GM23338 (cell line): Measurements from ENCODE around the gene CCDC61.

Experiments
- CTCF ChIP-seq, 2 experiments: fragments of 200-600 bp in 1 of 2; sonication (generic) in 1 of 2; conservative IDR thresholded peaks; 2 replicates each; pipeline versions ENCODE4 v1.5.1 to v1.6.1; 2016 to 2017; ENCODE audit warnings: antibody characterized with exemption in 2 of 2, low read depth in 2 of 2, mild to moderate bottlenecking in 2 of 2, moderate library complexity in 1 of 2
- EZH2 ChIP-seq: fragments of 200-600 bp; sonication (generic); IDR thresholded peaks from one replicate; pipeline ENCODE4 v1.8.0; 2017; ENCODE audit warnings: antibody characterized with exemption, mild to moderate bottlenecking, low read depth; ENCODE audit not compliant: unreplicated experiment
- POLR2AphosphoS5 ChIP-seq: IDR thresholded peaks from 2 replicates; pipeline ENCODE4 v1.6.1; 2016; ENCODE audit warnings: antibody characterized with exemption, low read depth
- ZNF331 ChIP-seq: fragments of 250-450 bp; sonication (Bioruptor Pico); IDR thresholded peaks from 2 replicates; pipeline ENCODE4 v1.5.0; 2020; ENCODE audit warnings: low read depth, mild to moderate bottlenecking, moderate library complexity

GRCh38 chr19:46052896-46053295 is 57.6 kb downstream of the CCDC61 start:
- TF ChIP-seq CTCF (conservative IDR thresholded peaks at IDR 0.05; ENCODE audit: low read depth in 2 of 2) (no peak), POLR2AphosphoS5 (no peak), ZNF331 (CRISPR knock-in tag) (no peak), EZH2 (no peak)
